Left lobe of liver (tissue), 2 donors: ENCODE measurements around the gene FYB1. TPM values are rescaled to one million over a fixed set of nuclear protein-coding genes. Genes with fewer than 3 reads are reported as not detected.
"Not testable (repeated sequence)": the region's sequence is repeated elsewhere in the genome, so short reads cannot be mapped to it uniquely, and the experiment has no call there.

Source experiments
- ATAC-seq: fragments of 200-7000 bp; cut with Tn5 transposase; one replicate; pipeline ENCODE4 v1.9.1; 2020; ENCODE audit warnings: mild to moderate bottlenecking, moderate library complexity
- DNase-seq: peaks from one replicate; pipeline ENCODE4 v3.0.0-alpha.2; 2020; ENCODE audit warnings: low spot score
- total RNA-seq: library from RNA; stranded (reverse); gene quantifications from one replicate; pipeline ENCODE4 v1.2.1, GENCODE V29; 2021
- donor health status: DM: no; HTN: no; CAD: no; lungs with moderate emphysema.
- donor health status: DM: no; HTN: yes; CAD: no.

Gene FYB1, protein sequence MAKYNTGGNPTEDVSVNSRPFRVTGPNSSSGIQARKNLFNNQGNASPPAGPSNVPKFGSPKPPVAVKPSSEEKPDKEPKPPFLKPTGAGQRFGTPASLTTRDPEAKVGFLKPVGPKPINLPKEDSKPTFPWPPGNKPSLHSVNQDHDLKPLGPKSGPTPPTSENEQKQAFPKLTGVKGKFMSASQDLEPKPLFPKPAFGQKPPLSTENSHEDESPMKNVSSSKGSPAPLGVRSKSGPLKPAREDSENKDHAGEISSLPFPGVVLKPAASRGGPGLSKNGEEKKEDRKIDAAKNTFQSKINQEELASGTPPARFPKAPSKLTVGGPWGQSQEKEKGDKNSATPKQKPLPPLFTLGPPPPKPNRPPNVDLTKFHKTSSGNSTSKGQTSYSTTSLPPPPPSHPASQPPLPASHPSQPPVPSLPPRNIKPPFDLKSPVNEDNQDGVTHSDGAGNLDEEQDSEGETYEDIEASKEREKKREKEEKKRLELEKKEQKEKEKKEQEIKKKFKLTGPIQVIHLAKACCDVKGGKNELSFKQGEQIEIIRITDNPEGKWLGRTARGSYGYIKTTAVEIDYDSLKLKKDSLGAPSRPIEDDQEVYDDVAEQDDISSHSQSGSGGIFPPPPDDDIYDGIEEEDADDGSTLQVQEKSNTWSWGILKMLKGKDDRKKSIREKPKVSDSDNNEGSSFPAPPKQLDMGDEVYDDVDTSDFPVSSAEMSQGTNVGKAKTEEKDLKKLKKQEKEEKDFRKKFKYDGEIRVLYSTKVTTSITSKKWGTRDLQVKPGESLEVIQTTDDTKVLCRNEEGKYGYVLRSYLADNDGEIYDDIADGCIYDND
- total RNA-seq, result 4.4 TPM

DNA sequence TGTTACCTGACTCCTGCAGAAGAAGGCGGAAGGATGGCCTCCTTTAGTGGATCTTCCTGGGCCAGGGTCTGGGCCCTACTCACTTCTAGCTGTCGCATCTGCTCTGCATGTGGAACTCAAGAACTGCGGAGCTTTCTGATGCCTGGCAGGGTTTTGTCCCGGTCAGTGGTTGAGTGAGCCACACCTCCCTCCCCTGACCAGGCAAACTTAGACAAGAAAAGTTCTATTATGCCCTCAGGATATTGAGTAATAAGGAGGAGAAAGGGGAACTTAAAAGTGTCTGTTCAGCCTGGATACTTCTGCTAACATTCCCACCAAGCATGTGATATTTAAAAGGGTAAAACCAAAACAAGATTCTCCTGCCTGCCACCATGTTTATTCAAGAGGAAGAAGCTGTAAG is at the start of gene FYB1:
TSS of gene FYB1 (minus strand) at position 127 of the 400 bp plus-strand sequence. CDS start 16,603 bp downstream, outside the sequence.
- DNase-seq (peak; percentile 52), ATAC-seq (peak; percentile 26)

DNA sequence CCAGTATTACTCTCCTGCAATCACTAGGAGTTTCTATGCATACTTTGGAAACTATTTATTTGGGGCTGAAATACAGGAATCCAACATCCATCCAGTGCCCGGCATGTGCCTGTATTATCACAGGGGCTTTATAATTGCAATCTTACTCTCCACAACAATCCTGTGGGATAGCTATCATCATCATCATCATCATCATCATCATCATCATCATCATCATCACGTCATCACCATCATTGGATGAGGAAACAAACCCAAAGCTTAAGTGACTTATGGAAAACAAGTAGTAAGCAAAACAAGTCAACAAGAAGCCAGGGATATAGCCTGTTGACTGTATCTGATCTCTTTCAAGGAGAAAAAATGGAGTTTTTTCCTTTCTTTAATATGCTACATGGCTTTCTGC is 47.8 kb upstream of the FYB1 start:
- ATAC-seq, result no peak
- DNase-seq, result no peak

DNA sequence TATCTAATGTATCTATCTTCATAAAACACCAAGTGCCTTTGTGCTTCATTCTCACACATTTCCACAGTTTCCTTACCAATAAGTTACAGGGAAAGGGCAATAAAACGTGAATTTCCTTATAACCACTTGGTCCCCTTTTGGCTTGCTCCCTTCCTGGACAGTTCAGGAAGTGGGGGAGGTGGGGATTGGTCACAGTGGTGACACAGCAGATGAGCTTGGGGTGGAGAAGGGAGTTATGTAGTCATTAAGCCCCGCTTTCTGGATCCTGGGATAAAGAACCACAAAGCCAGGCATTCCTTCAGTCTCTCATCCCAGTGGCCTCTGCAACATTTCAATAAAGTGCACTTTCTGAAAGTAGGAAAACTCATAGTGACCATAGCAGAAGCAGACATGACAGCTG is 47.1 kb upstream of the FYB1 start:
- no peak for DNase-seq
- no peak for ATAC-seq

DNA sequence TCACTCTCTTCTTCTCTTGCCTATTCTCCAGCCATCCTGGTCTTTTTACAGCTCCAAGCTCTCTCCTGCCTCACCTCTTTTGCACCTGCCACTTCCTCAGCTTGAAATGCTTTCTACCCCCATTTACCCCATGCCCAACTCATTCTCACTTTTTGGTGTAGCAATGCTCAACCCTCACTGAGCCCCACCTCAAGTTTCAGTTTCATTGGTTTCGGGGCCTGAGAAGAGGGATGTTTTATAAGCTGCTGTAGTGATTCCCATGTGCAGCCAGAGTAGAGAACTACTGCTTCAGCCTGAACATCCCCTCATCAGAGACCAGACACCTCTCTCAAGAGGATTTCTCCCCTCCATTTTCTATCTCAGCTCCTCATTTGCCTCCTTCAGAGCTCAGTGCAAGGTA is 45.2 kb upstream of the FYB1 start:
- no peak for ATAC-seq
- no peak for DNase-seq

DNA sequence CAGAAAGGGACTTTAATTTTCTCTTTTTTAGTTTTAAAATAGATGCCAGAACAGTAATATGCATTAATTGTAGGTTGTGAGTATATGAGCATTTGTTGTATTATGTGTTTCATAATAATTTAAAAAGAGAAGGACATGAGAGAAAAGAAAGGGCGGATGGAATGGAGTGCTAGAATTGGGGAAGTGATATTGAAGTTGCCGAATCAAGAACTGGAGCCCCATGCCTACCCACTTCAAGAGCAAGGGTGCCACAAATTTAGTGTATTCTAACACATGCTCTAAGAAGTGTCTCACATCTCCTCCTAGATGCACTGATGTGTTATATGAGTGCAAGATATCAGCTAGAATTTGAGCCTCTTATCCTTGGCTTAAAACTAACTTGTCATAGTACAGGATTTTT is 43.6 kb upstream of the FYB1 start:
- ATAC-seq, result no peak
- DNase-seq, result no peak

DNA sequence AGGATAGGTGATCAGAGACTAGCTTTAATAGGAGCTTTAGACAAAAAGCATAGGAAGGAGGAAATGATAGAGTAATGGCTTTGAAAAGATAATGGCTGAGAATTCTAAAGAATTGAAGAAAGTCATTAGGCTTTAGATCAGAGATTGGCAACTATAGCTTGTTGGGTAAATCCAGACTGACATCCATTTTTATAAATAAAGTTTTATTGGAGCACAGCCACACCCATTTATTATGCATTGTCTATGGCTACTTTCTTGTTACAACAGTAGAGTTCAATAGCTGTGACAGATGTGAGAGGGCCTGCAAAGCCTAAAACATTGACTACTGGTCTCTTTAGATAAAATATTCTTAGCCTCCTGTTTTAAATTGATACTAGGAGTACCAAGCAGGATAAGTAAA is 40.7 kb upstream of the FYB1 start:
- DNase-seq (no peak), ATAC-seq (no peak)

DNA sequence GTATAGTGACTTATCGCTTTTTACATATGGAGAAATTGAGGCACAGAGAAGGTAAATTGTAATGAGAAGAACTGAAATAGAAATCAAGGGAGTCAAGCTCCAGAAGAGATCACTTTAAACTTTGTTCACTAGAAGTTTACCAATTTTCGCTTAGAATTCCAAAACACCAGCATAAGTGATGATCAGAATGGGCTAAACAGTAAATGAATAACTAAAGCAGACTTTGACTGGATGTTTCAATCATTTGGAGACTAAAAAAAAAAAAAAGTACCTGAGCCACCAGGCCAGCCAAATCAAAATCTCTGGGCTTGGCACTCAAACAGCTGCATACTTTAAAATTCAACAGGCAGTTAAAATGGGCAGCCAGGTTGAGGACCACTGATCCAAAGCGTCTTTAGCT is 38.2 kb upstream of the FYB1 start:
- DNase-seq, result no peak
- ATAC-seq, result peak; percentile 88

DNA sequence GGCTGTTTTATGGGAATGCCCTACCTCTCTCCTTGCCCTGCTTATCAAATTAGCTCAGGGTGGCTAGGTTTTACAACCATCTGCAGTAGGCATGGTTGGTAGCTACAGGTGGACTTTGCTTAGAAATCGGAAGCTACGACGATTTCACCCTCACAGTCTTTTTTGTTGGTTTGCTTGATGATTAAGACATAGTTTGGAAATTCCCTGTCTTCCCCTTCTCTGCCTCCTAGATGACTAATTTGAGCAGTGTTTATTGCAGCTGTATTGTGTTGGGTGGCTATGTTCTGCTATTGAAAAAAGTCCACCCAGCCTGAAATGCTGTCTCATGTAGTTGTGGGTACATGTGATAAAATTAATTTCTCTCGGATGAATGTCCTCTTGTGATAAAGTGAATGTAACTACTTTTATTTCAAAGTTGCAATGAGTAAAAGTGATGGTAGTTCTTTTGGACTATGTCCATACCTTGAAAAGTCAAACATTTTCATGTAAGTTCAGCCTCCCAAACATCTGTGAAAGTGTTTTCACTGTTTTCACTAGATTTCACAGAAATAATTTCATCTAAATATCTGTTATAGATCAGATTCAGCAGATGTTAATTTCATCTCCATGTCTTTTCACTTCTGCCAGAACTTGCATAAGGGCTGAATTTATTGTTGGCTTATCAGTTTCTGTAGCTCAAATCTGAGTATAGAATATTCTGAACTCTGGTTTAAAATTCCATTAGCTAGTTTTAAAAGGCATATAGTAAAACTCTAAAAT is 37.3 kb upstream of the FYB1 start:
- DNase-seq, result no peak

DNA sequence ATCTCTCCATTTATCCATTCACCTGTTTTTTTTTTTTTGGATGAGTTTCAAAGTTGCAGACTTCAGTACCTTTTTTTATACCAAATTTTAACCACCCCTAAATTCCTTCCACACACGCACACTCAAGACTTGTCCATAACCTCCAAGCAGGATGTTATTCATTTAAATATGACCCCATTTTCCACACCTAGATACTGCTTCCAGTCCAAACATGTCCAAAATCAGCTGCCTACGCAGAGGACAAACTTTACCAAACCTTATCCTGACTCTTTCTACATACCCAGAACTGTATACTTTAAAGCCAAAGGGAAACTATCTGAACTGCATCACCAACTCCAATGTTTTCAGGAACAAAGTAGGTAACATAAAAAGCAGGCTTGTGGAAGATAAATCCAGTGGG is 36.0 kb upstream of the FYB1 start:
- no peak for ATAC-seq
- no peak for DNase-seq

More for the DNA sequence above, 37.3 kb upstream of the FYB1 start:
- peak; percentile 55 for ATAC-seq

DNA sequence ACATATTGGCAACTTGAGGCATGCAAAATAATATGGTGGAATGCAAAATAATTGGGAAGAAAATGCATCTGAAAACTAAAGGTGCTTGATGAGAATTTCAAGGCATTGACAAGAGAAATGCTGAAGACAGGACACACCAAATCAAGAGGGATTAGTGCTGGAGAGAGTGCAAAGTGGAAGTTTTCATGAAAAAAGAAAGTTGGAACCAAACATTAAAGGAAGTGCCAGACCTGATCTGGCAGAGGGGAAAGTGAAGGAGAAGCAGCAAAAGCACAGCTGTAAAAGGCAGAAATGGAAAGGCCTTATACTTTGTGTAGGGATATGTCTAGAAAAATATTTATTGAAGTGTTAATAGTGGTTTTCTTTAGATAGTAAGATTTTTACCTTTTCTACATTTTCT is 35.3 kb upstream of the FYB1 start:
- no peak for DNase-seq
- no peak for ATAC-seq

DNA sequence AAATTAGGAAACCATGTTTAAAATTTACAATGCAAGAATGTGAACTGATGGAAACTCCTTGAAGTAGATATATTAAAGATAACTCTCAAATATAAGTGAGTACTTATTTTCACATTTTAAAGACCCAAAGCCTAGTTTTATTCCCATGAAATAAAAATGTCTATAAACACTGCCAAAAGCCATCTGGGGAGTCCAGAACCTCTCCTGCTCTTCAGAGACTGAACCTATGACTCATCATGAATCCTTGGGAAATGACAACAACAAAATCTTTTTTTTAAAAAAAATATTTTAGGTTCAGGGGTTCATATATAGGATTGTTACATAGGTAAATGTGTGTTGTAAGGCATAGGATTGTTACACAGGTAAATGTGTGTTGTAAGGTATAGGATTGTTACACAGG is 33.8 kb upstream of the FYB1 start:
- DNase-seq, result no peak
- no peak for ATAC-seq

DNA sequence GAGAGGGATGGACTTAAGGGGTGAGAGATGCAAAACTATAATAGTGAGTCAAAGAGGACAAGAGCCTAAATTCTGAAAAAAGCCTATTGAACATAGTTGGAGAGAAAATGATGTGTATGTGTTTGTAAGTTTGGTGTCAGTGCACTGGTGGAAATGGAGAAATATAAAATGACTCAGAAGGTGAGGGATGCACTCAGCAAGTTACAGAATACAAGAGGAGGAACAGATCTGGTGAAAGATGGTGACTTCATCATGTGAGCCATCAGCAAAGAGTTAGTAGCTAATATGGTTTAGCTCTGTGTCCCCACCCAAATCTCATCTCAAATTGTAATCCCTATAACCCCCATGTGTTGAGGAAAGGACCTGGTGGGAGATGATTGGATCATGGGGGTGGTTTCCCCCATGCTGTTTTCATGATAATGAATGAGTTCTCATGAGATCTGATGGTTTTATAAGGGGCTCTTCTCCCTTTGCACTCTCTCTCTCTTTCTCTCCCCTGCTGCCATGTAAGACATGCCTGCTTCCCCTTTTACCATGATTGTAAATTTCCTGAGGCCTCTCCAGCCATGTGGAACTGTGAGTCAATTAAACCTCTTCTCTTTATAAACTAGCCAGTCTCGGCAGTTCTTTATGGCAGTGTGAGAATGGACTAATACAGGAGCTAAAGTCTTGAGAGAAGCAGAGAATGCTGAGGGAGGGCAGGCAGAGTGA is 30.4 kb upstream of the FYB1 start:
- no peak for DNase-seq
- no peak for ATAC-seq

DNA sequence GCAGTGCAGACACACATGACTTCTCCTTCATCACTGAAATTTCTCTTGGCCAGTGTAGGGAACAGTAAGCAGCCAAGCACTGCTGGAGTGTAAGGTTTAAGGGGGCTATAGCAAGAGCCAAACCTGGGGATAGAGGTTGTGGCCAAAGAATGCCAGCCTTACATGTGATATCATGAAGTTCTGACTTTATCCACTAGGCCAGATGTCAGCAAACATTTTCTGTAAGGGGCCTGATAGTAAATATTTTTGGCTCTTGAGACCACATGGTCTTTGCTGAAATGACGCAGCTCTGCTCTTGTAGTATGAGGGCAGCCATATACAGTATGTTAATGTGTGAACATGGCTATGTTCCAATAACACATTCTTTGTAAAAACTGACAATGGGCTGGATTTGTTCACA is 29.7 kb upstream of the FYB1 start:
- ATAC-seq (no peak), DNase-seq (no peak)

DNA sequence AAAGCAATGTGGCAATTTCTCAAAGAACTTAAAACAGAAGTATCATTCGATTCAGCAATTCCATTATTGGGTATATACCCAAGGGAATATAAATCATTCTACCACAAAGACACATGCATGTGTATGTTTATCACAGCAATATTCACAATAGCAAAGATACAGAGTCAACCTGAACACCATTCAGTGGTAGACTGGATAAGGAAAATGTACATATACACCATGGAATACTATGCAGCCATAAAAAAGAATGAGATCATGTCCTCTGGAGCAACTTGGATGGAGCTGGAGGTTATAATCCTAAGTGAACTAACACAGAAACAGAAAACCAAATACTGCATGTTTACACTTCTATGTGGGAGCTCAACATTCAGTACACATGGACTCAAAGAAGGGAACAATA is 21.4 kb upstream of the FYB1 start:
- ATAC-seq, result no peak
- no peak for DNase-seq

DNA sequence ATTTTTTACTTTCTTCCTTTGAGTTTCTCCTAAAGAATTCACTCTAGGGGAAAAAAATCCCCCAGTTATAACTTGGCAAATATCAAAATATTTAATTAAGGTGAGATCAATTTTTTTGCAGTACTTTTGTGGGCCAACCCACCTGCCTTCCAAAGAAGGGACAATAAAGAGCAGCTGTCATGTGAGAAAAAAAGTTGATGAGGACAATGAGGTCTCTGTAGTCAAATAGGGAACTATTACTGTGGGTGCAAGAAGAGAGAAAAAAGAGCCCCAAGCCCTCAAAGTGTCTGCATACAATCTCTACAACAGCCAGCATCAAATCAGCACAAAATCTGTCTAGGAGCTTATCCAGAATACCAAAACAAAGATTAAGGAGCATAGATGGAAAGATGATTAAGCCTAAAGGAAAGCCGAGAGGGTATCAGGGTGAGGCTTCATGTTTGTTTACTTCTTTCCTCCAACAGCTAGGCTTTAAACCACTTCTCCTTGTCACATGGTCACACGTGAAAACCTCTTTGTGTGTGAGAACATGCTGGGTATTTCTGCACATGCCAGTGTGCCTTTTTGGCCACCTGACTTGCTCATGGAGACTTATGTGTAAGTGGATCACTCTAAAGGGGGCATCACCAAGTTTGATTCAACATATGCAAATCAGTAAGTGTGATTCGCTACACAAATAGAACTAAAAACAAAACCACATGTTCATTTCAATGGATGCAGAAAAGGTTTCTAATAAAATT is 19.2 kb upstream of the FYB1 start:
- ATAC-seq, result no peak
- no peak for DNase-seq

DNA sequence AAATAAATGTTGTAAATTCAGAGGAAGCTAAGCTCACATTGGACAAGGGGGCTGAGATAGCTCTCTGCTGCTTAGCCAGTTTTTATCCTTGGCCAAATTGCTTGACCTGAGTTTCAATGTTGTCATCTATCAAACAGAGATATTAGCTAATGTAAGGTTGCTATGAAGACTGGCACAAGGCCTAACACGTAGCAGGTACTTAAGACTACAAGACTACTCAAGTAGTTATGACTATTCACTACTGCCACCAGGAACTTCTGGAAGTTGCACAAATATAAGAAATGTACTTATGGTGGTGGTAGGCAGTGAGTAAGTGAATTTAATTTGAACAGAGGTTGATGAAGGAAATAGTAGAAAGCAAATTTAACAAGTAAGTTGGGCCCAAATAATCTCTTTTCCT is 17.4 kb upstream of the FYB1 start:
- ATAC-seq, result no peak
- DNase-seq, result no peak

DNA sequence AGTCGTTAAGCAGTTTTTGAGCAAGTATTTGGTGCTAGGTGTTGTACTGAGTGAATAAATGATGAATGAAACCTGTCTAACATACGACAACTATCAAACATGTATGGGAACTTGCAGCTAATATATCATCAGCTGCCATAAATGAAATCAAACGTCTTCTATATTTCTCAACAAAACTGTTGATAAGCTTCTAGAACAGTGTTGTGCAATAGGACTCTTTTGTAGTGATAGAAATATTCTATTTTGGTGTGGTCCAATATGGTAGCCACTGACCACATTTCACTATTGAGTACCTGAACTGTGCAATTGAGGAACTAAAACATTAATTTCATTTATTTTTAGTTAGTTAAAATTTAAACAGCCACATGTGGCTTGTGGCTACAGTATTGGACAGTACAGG is 16.3 kb upstream of the FYB1 start:
- DNase-seq, result no peak
- ATAC-seq, result no peak

DNA sequence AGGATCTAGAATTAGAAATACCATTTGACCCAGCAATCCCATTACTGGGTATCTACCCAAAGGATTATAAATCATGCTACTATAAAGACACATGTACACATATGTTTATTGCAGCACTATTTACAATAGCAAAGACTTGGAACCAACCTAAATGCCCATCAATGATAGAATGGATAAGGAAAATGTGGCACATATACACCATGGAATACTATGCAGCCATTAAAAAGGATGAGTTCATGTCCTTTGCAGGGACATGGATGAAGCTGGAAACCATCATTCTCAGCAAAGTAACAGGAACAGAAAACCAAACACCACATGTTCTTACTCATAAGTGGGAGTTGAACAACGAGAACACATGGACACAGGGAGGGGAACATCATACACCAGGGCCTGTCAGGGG is 15.1 kb upstream of the FYB1 start:
- not testable (repeated sequence) for ATAC-seq, DNase-seq

DNA sequence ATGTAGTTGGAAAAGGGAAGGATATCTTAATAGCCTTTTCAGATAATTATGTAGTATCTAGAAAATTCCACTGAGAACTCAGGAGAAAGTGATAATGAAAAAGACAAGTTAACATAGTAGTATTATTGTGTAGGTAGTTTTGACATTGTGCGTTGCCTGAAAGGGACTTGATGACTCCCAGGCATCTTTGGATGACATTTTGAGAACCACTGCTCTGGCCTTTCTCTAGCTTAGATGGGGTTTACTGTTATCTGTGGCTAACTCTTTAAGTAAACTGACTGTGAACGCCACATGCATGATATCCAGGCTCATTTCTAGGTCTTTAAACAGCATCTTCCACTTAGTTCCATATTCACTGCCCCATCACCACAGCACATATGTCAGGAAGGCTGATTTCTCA is 14.4 kb upstream of the FYB1 start:
- no peak for ATAC-seq
- DNase-seq, result no peak
